ENCODE data around the gene PRKD1. TPM values are rescaled to one million over a fixed set of nuclear protein-coding genes. Genes with fewer than 3 reads are reported as not detected.

The PRKD1 gene
- total and polyA plus RNA-seq, 7 donors, result 0.65 to 2.5 (median 1.5) TPM

DNA sequence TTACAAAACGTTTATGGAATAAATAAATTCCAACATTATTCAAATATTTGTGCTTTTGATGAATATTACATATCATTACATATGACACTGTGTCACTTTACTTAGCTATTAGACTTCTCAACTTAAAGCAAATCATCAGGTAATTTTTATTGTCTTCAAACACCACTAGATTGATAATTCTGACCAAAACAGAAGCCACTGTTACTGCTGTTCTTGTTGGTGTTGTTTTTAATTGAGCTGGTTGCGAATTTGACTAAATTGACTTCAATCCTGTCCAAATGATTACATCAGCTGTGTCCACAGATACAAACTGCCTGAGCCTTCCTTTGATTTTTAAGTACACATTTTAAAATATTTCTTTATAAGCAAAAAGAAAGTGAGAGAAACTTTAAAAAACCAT lies 29.2 kb downstream of the PRKD1 start:
- no peak overlapping the region for H3K4me3 ChIP-seq

GRCh38 chr14:29897181-29897580 lies 30.5 kb downstream of the PRKD1 start:
- WGBS, 3 donors, result 85 to 96% (median 91%) methylated on average over 1 of the region's 1 CpG
- Histone ChIP-seq H3K27me3 (ENCODE audit: insufficient read depth in 3 of 3, low read length in 2 of 3) (no peaks in the 10 kb centered on the region), H3K27ac (no peak overlapping the region), H3K36me3 (ENCODE audit: insufficient read depth in 1 of 2, low read depth in 1 of 2) (no peaks in the 10 kb centered on the region), H3K4me3 (no peak overlapping the region), H3K9me3 (no peaks in the 10 kb centered on the region), H3K4me1 (no peaks in the 10 kb centered on the region)
- ATAC-seq, result no peak
- TF ChIP-seq, protein P1, sequence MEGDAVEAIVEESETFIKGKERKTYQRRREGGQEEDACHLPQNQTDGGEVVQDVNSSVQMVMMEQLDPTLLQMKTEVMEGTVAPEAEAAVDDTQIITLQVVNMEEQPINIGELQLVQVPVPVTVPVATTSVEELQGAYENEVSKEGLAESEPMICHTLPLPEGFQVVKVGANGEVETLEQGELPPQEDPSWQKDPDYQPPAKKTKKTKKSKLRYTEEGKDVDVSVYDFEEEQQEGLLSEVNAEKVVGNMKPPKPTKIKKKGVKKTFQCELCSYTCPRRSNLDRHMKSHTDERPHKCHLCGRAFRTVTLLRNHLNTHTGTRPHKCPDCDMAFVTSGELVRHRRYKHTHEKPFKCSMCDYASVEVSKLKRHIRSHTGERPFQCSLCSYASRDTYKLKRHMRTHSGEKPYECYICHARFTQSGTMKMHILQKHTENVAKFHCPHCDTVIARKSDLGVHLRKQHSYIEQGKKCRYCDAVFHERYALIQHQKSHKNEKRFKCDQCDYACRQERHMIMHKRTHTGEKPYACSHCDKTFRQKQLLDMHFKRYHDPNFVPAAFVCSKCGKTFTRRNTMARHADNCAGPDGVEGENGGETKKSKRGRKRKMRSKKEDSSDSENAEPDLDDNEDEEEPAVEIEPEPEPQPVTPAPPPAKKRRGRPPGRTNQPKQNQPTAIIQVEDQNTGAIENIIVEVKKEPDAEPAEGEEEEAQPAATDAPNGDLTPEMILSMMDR (IDR thresholded peaks at IDR 0.05), result no peak
- intact Hi-C loops (cut with DNase I), result no loop called here
- DNase-seq, result no peak

More for the DNA sequence above, 29.2 kb downstream of the PRKD1 start:
- H3K9me3 ChIP-seq, result no peaks in the 10 kb centered on the region
- H3K27me3 ChIP-seq (ENCODE audit: insufficient read depth in 3 of 3, low read length in 2 of 3), result no peaks in the 10 kb centered on the region
- DNase-seq (no peak), ATAC-seq (no peak)
- no peak overlapping the region for H3K27ac ChIP-seq
- 65 to 81% (median 69%) methylated on average over 2 of the region's 2 CpGs for WGBS, 3 donors
- intact Hi-C loops (cut with DNase I), result no loop called here
- TF ChIP-seq, protein P1 (IDR thresholded peaks at IDR 0.05), result no peak
- H3K4me1 ChIP-seq, result no peaks in the 10 kb centered on the region
- H3K36me3 ChIP-seq (ENCODE audit: insufficient read depth in 1 of 2, low read depth in 1 of 2), result no peaks in the 10 kb centered on the region

- intact Hi-C loops (cut with DNase I), result no loop called here
- 85 to 87% (median 86%) methylated on average over 4 of the region's 4 CpGs for WGBS, 3 donors
- Histone ChIP-seq H3K27me3 (ENCODE audit: insufficient read depth in 3 of 3, low read length in 2 of 3) (no peaks in the 10 kb centered on the region), H3K4me1 (no peaks in the 10 kb centered on the region), H3K9me3 (no peaks in the 10 kb centered on the region), H3K27ac (no peak overlapping the region), H3K4me3 (no peak overlapping the region), H3K36me3 (ENCODE audit: insufficient read depth in 1 of 2, low read depth in 1 of 2) (no peaks in the 10 kb centered on the region)
- DNase-seq (no peak), ATAC-seq (no peak)
- TF ChIP-seq, protein P1 (IDR thresholded peaks at IDR 0.05), result no peak
Observed at GRCh38 chr14:29896354-29896821, 31.3 kb downstream of the PRKD1 start.

- 78 to 85% (median 84%) methylated on average over 7 of the region's 7 CpGs for WGBS, 3 donors
- DNase-seq, result no peak
- ATAC-seq, result no peak
- Histone ChIP-seq H3K27me3 (ENCODE audit: insufficient read depth in 3 of 3, low read length in 2 of 3) (no peaks in the 10 kb centered on the region), H3K9me3 (no peaks in the 10 kb centered on the region), H3K4me3 (no peak overlapping the region), H3K4me1 (no peaks in the 10 kb centered on the region), H3K27ac (no peak overlapping the region), H3K36me3 (ENCODE audit: insufficient read depth in 1 of 2, low read depth in 1 of 2) (no peaks in the 10 kb centered on the region)
- TF ChIP-seq, protein P1 (IDR thresholded peaks at IDR 0.05), result no peak
- intact Hi-C loops (cut with DNase I), result no loop called here
Observed at GRCh38 chr14:29895591-29896083, 32.0 kb downstream of the PRKD1 start.

- TF ChIP-seq, protein P1 (IDR thresholded peaks at IDR 0.05), result no peak
- H3K27ac ChIP-seq, result no peak overlapping the region
- intact Hi-C loops (cut with DNase I), result no loop called here
- 98 to 99% (median 98%) methylated on average over 3 of the region's 3 CpGs for WGBS, 3 donors
- ATAC-seq (no peak), DNase-seq (no peak)
- H3K36me3 ChIP-seq (ENCODE audit: insufficient read depth in 1 of 2, low read depth in 1 of 2), result no peaks in the 10 kb centered on the region
- no peak overlapping the region for H3K4me3 ChIP-seq
- H3K27me3 ChIP-seq (ENCODE audit: insufficient read depth in 3 of 3, low read length in 2 of 3), result no peaks in the 10 kb centered on the region
- no peaks in the 10 kb centered on the region for H3K9me3 ChIP-seq
- no peaks in the 10 kb centered on the region for H3K4me1 ChIP-seq
Observed at GRCh38 chr14:29893989-29894388, 33.7 kb downstream of the PRKD1 start.
